ENCODE data around the gene ATP2B2.
"Not testable (repeated sequence)": the region's sequence is repeated elsewhere in the genome, so short reads cannot be mapped to it uniquely, and the experiment has no call there.

ATP2B2 gene

GRCh38 chr3:10505050-10505790 lies at the start of gene ATP2B2:
Gene ATP2B2, minus strand, starts transcription at chr3:10505586. Its CDS starts 56,043 bp downstream, at chr3:10449543.
- peak; percentile 49 for DNase-seq (ENCODE audit: low spot score)

GRCh38 chr3:10554746-10555145 lies 49.4 kb upstream of the ATP2B2 start:
- no peak for DNase-seq (ENCODE audit: low spot score)

GRCh38 chr3:10554236-10554611 lies 48.8 kb upstream of the ATP2B2 start:
- no peak for DNase-seq (ENCODE audit: low spot score)

- DNase-seq (ENCODE audit: low spot score): no peak
Measured at GRCh38 chr3:10553591-10554235, 48.3 kb upstream of the ATP2B2 start.

- DNase-seq (ENCODE audit: low spot score): no peak
Measured at GRCh38 chr3:10552631-10552943, 47.2 kb upstream of the ATP2B2 start.

GRCh38 chr3:10551821-10552630 lies 46.6 kb upstream of the ATP2B2 start:
- DNase-seq (ENCODE audit: low spot score): peak; percentile 31

- no peak for DNase-seq (ENCODE audit: low spot score)
Measured at GRCh38 chr3:10551139-10551538, 45.8 kb upstream of the ATP2B2 start.

GRCh38 chr3:10550705-10551104 lies 45.3 kb upstream of the ATP2B2 start:
- no peak for DNase-seq (ENCODE audit: low spot score)

GRCh38 chr3:10549617-10550230 lies 44.3 kb upstream of the ATP2B2 start:
- DNase-seq (ENCODE audit: low spot score): no peak

- DNase-seq (ENCODE audit: low spot score): no peak
Measured at GRCh38 chr3:10548992-10549391, 43.6 kb upstream of the ATP2B2 start.

- DNase-seq (ENCODE audit: low spot score): no peak
Measured at GRCh38 chr3:10547841-10548783, 42.7 kb upstream of the ATP2B2 start.

GRCh38 chr3:10547413-10547812 lies 42.0 kb upstream of the ATP2B2 start:
- no peak for DNase-seq (ENCODE audit: low spot score)

- no peak for DNase-seq (ENCODE audit: low spot score)
Measured at GRCh38 chr3:10546820-10547263, 41.5 kb upstream of the ATP2B2 start.

- no peak for DNase-seq (ENCODE audit: low spot score)
Measured at GRCh38 chr3:10546181-10546624, 40.8 kb upstream of the ATP2B2 start.

- no peak for DNase-seq (ENCODE audit: low spot score)
Measured at GRCh38 chr3:10542518-10542917, 37.1 kb upstream of the ATP2B2 start.

- not testable (repeated sequence) for DNase-seq (ENCODE audit: low spot score)
Measured at GRCh38 chr3:10540347-10540746, 35.0 kb upstream of the ATP2B2 start.

GRCh38 chr3:10534066-10534465 lies 28.7 kb upstream of the ATP2B2 start:
- no peak for DNase-seq (ENCODE audit: low spot score)

GRCh38 chr3:10533737-10534023 lies 28.3 kb upstream of the ATP2B2 start:
- no peak for DNase-seq (ENCODE audit: low spot score)

GRCh38 chr3:10532939-10533736 lies 27.8 kb upstream of the ATP2B2 start:
- no peak for DNase-seq (ENCODE audit: low spot score)

GRCh38 chr3:10531031-10531430 lies 25.6 kb upstream of the ATP2B2 start:
- no peak for DNase-seq (ENCODE audit: low spot score)

- DNase-seq (ENCODE audit: low spot score): no peak
Measured at GRCh38 chr3:10530241-10530640, 24.9 kb upstream of the ATP2B2 start.
